ENCODE measurements around the gene MICU2.

Gene MICU2

DNA sequence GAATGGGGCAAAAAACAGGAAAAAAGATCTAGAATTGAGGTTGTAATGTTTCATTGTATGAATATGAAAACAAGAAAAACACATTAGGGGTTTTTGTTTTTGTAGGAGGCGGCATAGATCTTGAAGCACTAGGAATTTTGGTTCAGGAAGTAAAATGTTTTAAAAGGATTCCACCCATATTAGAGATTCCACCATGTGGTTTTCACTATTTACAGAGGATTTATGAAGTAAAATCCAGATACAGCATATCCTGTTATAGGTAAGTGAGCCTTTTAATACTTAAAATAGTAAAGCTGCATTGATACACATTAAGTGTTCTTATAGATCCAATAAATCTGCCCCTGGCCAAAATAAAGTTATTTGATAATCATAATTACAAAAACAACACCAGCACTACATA lies 61.4 kb downstream of the MICU2 start:
- no peak for DNase-seq

DNA sequence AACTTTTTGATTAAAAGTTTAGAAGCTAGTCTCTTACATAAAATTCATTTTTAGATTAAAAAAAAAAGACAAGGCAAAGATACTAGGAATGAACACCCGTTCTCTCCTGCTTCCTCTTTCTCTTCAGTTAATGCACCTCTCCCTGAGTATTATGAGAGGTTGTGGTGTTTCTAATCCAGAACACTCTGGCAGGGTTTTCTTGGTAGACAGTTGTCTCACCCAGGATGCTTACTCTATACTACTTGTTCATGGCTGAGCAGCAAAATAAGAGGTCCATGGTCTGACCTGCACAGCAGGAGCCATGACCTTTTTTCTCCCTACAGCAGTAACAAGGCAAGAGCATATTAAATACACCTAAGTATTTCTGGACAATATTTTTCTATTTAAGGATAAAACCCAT lies 62.0 kb downstream of the MICU2 start:
- DNase-seq, result no peak

DNA sequence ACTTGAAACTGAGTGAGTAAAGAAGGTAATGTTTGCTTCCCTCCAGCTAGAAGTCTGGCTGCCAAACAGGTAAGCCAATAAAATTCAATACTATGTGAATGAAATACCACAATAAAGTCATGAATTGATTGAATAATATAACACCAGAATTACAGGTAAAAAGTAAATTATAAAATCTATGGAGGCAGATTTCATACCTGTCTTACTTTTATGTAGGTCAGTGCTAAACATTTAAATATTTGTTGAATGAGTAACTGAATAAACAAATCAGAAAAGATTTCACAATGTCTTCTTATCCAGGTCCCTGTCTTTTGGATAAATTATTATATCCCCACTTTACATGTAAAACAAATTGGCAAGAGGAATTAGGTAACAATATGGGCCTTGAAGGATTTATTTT lies 62.7 kb downstream of the MICU2 start:
- no peak for DNase-seq

GRCh38 chr13:21539687-21540086 lies 64.3 kb downstream of the MICU2 start:
- no peak for DNase-seq

GRCh38 chr13:21538753-21539152 lies 65.2 kb downstream of the MICU2 start:
- DNase-seq, result no peak

DNA sequence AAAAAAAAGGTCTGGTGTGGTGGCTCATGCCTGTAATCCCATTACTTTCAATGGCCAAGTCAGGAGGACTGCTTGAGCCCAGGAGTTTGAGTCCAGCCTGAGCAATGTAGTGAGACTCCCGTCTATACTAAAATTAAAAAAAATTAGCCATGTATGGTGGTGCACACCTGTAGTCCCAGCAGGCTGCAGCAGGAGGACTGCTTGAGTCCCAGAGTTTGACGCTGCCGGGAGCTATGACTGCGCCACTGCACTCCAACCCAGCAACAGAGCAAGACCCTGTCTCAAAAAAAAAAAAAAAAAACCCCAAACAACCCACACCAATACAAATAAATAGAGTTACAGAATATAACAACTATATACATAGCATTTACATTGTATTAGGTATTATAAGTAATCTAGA lies 65.7 kb downstream of the MICU2 start:
- DNase-seq, result no peak

GRCh38 chr13:21537105-21537504 lies 66.9 kb downstream of the MICU2 start:
- DNase-seq, result no peak

GRCh38 chr13:21534760-21535159 lies 69.2 kb downstream of the MICU2 start:
- DNase-seq, result no peak

GRCh38 chr13:21531455-21531854 lies 72.5 kb downstream of the MICU2 start:
- DNase-seq, result no peak

GRCh38 chr13:21530656-21531055 lies 73.3 kb downstream of the MICU2 start:
- no peak for DNase-seq

- no peak for DNase-seq
These were observed 74.7 kb downstream of the MICU2 start for GRCh38 chr13:21529146-21529893.

- DNase-seq, result no peak
These were observed 75.4 kb downstream of the MICU2 start for GRCh38 chr13:21528616-21529015.

DNA sequence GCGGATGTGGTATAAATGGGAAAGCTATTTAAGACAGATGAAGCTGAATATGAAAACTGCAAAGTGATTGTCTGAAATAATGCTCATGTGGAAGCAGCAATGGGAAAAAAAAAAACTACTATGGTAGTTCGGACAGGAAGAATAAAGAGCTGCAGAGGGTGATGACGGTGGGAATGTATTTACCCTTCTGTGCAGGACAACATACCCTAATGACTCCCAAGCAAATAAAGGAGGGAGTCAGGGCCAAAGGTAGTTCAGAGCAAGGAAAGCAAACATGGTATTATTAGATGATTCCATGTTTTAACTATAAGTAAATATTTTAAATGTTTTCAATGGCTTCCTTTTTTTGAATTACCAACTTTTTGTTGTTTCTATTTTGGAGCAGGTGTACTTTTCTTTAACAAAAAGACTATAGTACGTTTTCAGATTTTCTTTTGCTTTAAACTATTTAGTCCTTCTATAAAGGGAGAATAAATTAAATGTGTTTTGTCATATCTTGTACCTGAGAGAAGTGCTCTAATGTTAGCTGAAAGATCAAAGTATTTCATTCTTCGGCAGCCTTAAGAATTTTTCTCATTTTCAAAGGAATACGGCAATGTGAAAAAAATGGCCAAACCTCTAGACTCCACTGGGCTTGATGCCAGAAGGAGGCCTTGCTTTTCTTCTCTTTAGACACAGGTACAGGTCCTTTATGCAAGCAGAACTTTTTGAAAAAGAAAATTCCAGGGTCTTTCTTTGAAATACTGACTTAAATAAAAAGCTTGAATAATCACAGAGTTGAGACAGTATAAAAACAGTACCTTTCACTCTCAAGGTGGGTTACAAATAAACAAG lies 77.0 kb downstream of the MICU2 start:
- no peak for DNase-seq

DNA sequence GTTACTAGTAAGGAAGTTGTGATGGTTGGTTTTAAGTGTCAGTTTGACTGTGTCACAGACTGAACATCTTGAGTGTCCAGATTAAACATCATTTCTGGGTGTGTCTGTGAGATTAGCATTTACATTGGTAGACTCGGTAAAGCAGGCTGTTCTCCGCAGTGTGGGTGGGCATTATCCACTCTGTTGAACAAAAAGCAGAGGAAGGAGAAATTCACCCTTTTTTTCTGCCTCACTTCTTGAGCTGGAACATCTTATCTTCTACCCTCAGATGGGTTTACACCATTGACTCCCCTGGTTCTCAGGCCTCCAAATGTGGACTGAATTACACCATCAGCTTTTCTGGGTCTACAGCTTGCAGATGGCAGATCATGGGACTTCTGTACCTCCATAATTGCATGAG lies 81.1 kb downstream of the MICU2 start:
- no peak for DNase-seq

GRCh38 chr13:21522130-21522529 lies 81.8 kb downstream of the MICU2 start:
- DNase-seq, result no peak

- DNase-seq, result no peak
These were observed 85.3 kb downstream of the MICU2 start for GRCh38 chr13:21518617-21519144.

DNA sequence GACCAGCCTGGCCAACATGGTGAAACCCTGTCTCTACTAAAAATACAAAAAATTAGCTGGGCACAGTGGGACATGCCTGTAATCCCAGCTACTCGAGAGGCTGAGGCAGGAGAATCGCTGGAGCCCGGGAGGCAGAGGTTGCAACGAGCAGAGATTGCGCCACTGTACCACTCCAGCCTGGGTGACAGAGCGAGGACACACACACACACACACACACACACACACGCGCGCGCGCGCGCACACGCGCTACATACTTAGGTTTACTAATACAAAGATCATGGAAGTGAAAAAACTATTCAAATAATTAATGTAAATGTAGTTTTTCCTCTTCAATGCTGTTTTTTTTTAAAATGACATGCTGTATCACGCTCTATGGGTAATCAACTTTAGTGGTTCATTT lies 86.4 kb downstream of the MICU2 start:
- DNase-seq, result no peak

GRCh38 chr13:21516805-21517204 lies 87.2 kb downstream of the MICU2 start:
- DNase-seq, result no peak

DNA sequence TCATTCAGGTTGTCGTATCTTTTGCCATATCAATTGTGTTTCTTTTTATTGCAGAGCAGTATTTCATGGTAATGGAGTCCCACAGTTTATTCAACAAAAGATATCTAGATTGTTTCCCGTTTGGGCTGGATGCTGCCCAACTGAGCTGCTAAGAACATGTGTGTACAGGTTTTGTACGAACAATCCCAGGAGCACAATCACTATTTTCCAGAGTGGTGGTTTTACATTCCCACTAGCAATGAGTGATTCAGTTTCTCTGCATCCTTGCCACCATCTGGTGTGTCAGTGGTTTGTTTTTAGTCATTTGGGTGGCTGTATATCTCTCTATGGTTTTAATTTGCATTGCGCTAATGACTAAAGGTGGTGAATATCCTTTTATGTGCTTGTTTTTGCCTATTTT lies 92.1 kb downstream of the MICU2 start:
- DNase-seq, result no peak

DNA sequence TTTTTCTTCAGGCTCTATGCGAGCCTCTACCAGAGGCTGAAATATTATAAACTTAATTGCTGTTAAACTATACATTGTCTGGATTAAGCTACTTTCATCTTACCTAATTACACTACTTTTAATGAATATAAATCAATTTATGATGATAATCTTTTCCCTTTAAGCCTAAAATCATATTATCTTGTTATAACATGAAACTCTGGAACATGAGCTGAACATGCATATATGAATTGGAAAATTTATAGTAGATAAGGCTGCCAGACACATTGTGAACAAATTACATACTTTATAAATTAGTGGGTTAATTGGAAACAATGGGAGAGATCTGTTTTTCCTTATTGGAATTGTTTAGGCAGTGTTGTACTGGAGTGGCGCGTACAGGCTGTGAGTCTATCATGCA lies 99.6 kb downstream of the MICU2 start:
- DNase-seq, result no peak

DNA sequence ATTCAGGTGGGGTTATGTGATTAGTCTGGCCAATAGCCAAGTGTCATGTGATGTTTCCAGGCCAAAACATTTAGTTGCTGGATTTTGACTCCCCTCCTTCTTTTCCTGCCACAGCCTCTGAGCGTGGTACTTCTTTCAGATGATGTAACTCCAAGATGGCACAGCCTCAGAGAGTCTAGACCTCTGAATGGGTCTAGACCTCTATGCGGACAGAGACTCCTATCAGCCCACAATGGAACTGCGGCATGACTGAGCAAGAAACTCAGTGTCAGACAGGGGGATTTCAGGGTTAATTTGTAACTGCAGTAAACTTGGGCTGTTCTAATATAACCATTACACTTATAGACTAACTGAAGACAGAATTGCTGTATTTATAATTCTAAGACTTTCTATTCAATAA lies 102.3 kb downstream of the MICU2 start:
- no peak for DNase-seq

- no peak for DNase-seq
These were observed 117.6 kb downstream of the MICU2 start for GRCh38 chr13:21486322-21486721.

GRCh38 chr13:21483748-21484147 lies 120.2 kb downstream of the MICU2 start:
- DNase-seq, result no peak

DNA sequence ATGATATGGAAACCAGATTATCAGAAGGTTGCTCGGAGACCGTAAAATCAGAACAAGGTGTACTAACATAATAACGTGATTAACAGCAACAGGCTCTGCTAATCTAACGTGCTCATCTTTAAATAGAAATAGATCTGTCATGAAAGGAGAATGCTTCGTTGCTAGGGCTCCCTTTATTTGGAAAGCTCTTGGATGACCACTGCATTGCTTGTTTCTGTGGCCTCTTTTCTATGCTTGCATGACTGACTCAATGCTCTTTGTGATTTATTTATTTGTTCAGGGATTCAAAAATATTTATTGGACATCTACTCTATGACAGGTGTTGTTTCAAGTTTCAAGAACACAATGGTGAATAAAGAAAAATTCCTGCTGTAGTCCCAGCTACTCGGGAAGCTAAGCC lies 122.6 kb downstream of the MICU2 start:
- no peak for DNase-seq

Data from DMS79 treated with DMSO at 0.1 percent for 48 hours (cell line).